ENCODE measurements around the gene MSANTD1.
"Not testable (repeated sequence)": the region's sequence is repeated elsewhere in the genome, so short reads cannot be mapped to it uniquely, and the experiment has no call there.

The MSANTD1 gene

GRCh38 chr4:3291411-3291968, 42.5 kb downstream of the MSANTD1 start:
- no peak for DNase-seq
- ATAC-seq: no peak

- DNase-seq: peak; percentile 35
- peak; percentile 8 for ATAC-seq
These were observed 43.1 kb downstream of the MSANTD1 start for GRCh38 chr4:3291969-3292570.

- DNase-seq: peak; percentile 92
These were observed 43.8 kb downstream of the MSANTD1 start, which contains the start of gene RGS12 for GRCh38 chr4:3292571-3293400. Gene RGS12, plus strand, starts transcription at chr4:3293021. Its CDS starts 23,150 bp downstream, at chr4:3316171.

GRCh38 chr4:3293401-3294391, 44.7 kb downstream of the MSANTD1 start:
- no peak for DNase-seq

More at GRCh38 chr4:3292571-3293400, 43.8 kb downstream of the MSANTD1 start, which contains the start of gene RGS12:
- ATAC-seq: peak; percentile 96

GRCh38 chr4:3294401-3295241, 45.7 kb downstream of the MSANTD1 start:
- DNase-seq (no peak), ATAC-seq (no peak)

More at GRCh38 chr4:3293401-3294391, 44.7 kb downstream of the MSANTD1 start:
- ATAC-seq: peak; percentile 2

- ATAC-seq: no peak
These were observed 47.1 kb downstream of the MSANTD1 start for GRCh38 chr4:3295837-3296624.

GRCh38 chr4:3296651-3297050, 47.7 kb downstream of the MSANTD1 start:
- no peak for DNase-seq

More at GRCh38 chr4:3295837-3296624, 47.1 kb downstream of the MSANTD1 start:
- DNase-seq: no peak

GRCh38 chr4:3297066-3297859, 48.3 kb downstream of the MSANTD1 start:
- DNase-seq: no peak
- ATAC-seq: no peak

More at GRCh38 chr4:3296651-3297050, 47.7 kb downstream of the MSANTD1 start:
- ATAC-seq: no peak

- ATAC-seq: no peak
- DNase-seq: no peak
These were observed 50.4 kb downstream of the MSANTD1 start for GRCh38 chr4:3299122-3299975.

- no peak for DNase-seq
- ATAC-seq: no peak
These were observed 51.2 kb downstream of the MSANTD1 start for GRCh38 chr4:3299976-3300671.

- not testable (repeated sequence) for ATAC-seq, DNase-seq
These were observed 51.9 kb downstream of the MSANTD1 start for GRCh38 chr4:3300882-3301281.

- ATAC-seq: no peak
- DNase-seq: no peak
These were observed 52.7 kb downstream of the MSANTD1 start for GRCh38 chr4:3301450-3302172.

GRCh38 chr4:3302173-3302785, 53.3 kb downstream of the MSANTD1 start:
- peak; percentile 94 for ATAC-seq
- DNase-seq: peak; percentile 80

- DNase-seq: no peak
- ATAC-seq: no peak
These were observed 54.0 kb downstream of the MSANTD1 start for GRCh38 chr4:3302786-3303564.

- DNase-seq (no peak), ATAC-seq (no peak)
These were observed 54.5 kb downstream of the MSANTD1 start for GRCh38 chr4:3303565-3303824.
